ENCODE data around the gene C22orf23. TPM values are rescaled to one million over a fixed set of nuclear protein-coding genes. Genes with fewer than 3 reads are reported as not detected.

The C22orf23 gene
- total RNA-seq, 2 donors from 2014 or later, result not detected

DNA sequence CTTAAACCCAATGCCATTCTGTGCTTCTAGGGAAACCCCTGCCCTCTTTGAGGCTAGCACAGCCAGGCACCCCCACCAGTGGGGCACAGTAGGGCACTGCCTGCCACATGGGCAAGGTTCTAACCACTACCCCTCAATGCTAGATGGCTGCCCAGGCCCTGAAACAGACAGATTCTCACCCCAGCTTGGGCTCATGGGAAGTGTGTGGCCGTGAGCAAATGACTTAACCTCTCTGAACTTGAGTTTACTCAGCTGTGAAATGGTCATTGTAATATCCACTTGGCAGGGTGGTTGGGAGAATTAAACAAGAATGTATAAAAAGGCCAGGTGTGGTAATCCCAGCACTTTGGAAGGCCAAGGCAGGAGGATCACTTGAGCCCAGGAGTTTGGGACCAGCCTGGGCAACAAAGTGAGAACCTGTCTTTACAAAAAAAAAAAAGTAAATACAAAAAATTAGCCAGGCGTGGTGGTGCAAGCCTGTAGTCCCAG lies 22.4 kb downstream of the C22orf23 start:
- Histone ChIP-seq H3K9me3 (no peaks in the 10 kb centered on the region), H3K4me1 (peaks cover 70% of the 10 kb centered on the region), H3K27ac (peak overlapping the region; percentile 63 to 87 (median 72)), H3K4me3 (no peak overlapping the region), H3K27me3 (no peaks in the 10 kb centered on the region), H3K36me3 (replicated peaks in 1 of 2; ENCODE audit: insufficient read depth in 1 of 2, low read depth in 2 of 2) (peaks cover 0 to 12% of the 10 kb centered on the region in 2 donors)
- ATAC-seq (peak; percentile 45), DNase-seq (peak; percentile 41 to 70 (median 64))
- TF ChIP-seq POLR2A (IDR thresholded peaks at IDR 0.05), result no peak
- TF ChIP-seq, protein P1, sequence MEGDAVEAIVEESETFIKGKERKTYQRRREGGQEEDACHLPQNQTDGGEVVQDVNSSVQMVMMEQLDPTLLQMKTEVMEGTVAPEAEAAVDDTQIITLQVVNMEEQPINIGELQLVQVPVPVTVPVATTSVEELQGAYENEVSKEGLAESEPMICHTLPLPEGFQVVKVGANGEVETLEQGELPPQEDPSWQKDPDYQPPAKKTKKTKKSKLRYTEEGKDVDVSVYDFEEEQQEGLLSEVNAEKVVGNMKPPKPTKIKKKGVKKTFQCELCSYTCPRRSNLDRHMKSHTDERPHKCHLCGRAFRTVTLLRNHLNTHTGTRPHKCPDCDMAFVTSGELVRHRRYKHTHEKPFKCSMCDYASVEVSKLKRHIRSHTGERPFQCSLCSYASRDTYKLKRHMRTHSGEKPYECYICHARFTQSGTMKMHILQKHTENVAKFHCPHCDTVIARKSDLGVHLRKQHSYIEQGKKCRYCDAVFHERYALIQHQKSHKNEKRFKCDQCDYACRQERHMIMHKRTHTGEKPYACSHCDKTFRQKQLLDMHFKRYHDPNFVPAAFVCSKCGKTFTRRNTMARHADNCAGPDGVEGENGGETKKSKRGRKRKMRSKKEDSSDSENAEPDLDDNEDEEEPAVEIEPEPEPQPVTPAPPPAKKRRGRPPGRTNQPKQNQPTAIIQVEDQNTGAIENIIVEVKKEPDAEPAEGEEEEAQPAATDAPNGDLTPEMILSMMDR (IDR thresholded peaks at IDR 0.05), result peak in 1 of 7 experiments; percentile 12
- WGBS, 2 donors, result 23 to 28% methylated on average over 2 of the region's 2 CpGs
- intact Hi-C loops (cut with DNase I), result no loop called here

DNA sequence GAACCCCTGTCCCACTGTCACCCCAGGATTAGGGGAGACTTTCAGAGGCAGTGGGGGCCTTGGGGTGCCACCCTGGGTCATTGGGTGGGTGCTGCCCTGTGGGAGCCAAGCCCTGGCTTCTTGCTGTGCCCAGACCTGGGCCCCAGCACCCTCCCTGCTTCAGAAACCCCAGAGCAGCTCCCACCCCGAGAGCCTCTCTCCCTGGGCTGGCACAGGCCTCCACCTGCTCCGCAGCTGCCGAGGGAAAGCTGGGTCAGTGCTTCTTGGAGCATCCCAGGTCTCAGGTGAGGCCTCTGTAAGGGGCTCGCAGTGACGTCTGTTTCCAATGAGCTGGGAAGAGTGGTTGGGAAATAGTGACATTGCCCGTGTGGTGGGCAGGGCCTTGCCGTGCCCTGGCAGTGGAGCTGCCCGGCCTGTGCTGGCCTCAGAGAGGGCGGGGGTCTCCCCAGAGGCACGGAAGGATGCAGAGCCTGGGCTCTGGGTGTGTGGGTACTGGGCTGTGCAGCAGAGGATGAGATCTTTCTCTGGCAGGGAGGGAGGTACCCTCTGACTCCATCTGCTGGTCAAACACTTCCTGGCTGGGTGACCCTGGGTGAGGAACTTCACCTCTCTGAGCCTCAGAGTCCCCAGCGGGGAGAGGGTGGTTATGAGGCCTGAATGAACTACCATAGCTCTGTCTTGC lies 23.0 kb downstream of the C22orf23 start:
- whole genome bisulfite sequencing, 2 donors, result 36 to 56% methylated on average over 3 to 11 of the region's 11 CpGs
- Histone ChIP-seq H3K9me3 (no peaks in the 10 kb centered on the region), H3K27ac (peak overlapping the region; percentile 63 to 87 (median 72)), H3K4me1 (peaks cover 76% of the 10 kb centered on the region), H3K36me3 (replicated peaks in 1 of 2; ENCODE audit: insufficient read depth in 1 of 2, low read depth in 2 of 2) (peaks cover 0 to 14% of the 10 kb centered on the region in 2 donors), H3K4me3 (no peak overlapping the region), H3K27me3 (no peaks in the 10 kb centered on the region)
- TF ChIP-seq, protein P1 (IDR thresholded peaks at IDR 0.05), result peak in 6 of 7 experiments; percentile 9 to 54 (median 38)
- TF ChIP-seq POLR2A (IDR thresholded peaks at IDR 0.05), result no peak
- peak; percentile 56 to 58 (median 58) for DNase-seq
- intact Hi-C loops (cut with DNase I), result no loop called here
- peak; percentile 29 for ATAC-seq

DNA sequence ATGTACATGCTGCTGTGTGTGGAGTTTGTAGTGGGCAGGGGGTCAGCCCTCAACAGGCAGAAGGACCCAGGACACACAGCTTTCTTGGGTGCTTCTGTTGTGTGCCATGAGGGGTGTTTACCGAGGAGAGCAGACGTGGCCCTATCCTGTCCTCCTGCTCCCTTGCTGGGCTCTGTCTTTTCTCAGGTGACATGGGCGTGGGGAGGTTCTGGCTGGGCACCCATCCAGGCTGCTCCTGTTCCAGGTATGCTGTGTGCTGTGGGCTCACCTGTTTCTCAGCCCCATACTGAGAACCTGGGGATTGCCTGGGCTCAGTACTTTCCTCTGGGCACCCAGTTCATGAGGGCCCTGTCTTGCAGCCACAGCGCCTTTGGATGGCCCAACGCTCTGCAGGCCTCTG lies 24.0 kb downstream of the C22orf23 start:
- DNase-seq (peak; percentile 74 to 86 (median 80)), ATAC-seq (peak; percentile 21)
- peaks cover 86% of the 10 kb centered on the region for H3K4me1 ChIP-seq
- no peaks in the 10 kb centered on the region for H3K9me3 ChIP-seq
- H3K27me3 ChIP-seq, result no peaks in the 10 kb centered on the region
- no peak overlapping the region for H3K4me3 ChIP-seq
- peaks cover 0 to 16% of the 10 kb centered on the region in 2 donors for H3K36me3 ChIP-seq (replicated peaks in 1 of 2; ENCODE audit: insufficient read depth in 1 of 2, low read depth in 2 of 2)
- WGBS, 2 donors, result 41% methylated on average over 5 of the region's 5 CpGs; no CpG with 5 or more reads in 1 of the 2 donors
- H3K27ac ChIP-seq, result peak overlapping the region; percentile 39 to 87 (median 67)
- intact Hi-C loops (cut with DNase I), result no loop called here
- TF ChIP-seq, protein P1 (IDR thresholded peaks at IDR 0.05), result no peak
- no peak for TF ChIP-seq POLR2A (IDR thresholded peaks at IDR 0.05)

DNA sequence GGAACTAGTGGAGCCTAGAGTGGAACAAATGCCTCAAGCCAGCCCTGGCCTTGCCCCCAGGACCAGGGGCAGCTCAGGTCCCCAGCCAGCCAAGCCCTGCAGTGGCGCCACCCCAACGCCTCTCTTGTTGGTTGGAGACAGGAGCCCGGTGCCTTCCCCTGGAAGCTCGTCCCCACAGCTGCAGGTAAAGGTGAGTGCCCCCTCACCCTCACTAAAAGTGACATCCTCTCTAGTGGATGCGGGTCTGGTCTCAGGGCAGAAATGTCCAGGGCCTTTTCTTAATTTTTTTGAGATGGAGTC lies 25.8 kb downstream of the C22orf23 start:
- Histone ChIP-seq H3K27me3 (no peaks in the 10 kb centered on the region), H3K4me3 (no peak overlapping the region), H3K9me3 (no peaks in the 10 kb centered on the region), H3K27ac (peak overlapping the region in 2 of 4 donors; percentile 50 to 59), H3K36me3 (replicated peaks in 1 of 2; ENCODE audit: insufficient read depth in 1 of 2, low read depth in 2 of 2) (peaks cover 0 to 16% of the 10 kb centered on the region in 2 donors), H3K4me1 (peaks cover 79% of the 10 kb centered on the region)
- DNase-seq, result no peak
- TF ChIP-seq, protein P1 (IDR thresholded peaks at IDR 0.05), result no peak
- TF ChIP-seq POLR2A (IDR thresholded peaks at IDR 0.05), result no peak
- intact Hi-C loops (cut with DNase I), result no loop called here
- 84 to 89% methylated on average over 5 of the region's 5 CpGs for WGBS, 2 donors
- no peak for ATAC-seq

Measured in body of pancreas (tissue), 4 donors.